Astrocyte (in vitro differentiated cells and primary cell): ENCODE results near the gene PRTG.

Experiments used
- EZH2 ChIP-seq: IDR thresholded peaks from 2 replicates; pipeline ENCODE4 v1.6.1; 2012; ENCODE audit warnings: mild to moderate bottlenecking, low read length, inconsistent platforms; ENCODE audit not compliant: insufficient read depth
- TF ChIP-seq, protein P1 (sequence below): IDR thresholded peaks from 2 replicates; pipeline ENCODE4 v1.5.1; 2011; ENCODE audit warnings: low read depth, mild to moderate bottlenecking, inconsistent platforms, low read length, moderate library complexity; ENCODE audit not compliant: insufficient read depth

DNA sequence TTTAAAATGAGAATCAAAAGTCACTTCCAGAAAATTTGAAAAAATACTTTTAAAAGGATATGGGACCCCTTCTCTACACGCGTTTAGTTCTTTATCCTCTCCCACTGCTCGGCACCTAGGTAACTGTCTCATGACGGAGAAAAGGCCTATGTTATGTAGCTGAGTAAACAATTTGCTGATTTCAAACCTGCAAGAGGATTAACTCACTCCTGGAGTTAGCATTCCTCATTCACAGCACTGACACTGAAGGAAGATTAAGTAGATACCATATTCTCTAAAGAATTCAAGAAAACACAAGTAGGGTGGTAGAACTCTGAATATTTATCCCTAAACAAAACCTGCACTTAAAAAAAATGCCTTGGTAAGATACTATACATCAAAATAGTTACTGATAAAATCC lies 124.6 kb downstream of the PRTG start:
- TF ChIP-seq, protein P1, sequence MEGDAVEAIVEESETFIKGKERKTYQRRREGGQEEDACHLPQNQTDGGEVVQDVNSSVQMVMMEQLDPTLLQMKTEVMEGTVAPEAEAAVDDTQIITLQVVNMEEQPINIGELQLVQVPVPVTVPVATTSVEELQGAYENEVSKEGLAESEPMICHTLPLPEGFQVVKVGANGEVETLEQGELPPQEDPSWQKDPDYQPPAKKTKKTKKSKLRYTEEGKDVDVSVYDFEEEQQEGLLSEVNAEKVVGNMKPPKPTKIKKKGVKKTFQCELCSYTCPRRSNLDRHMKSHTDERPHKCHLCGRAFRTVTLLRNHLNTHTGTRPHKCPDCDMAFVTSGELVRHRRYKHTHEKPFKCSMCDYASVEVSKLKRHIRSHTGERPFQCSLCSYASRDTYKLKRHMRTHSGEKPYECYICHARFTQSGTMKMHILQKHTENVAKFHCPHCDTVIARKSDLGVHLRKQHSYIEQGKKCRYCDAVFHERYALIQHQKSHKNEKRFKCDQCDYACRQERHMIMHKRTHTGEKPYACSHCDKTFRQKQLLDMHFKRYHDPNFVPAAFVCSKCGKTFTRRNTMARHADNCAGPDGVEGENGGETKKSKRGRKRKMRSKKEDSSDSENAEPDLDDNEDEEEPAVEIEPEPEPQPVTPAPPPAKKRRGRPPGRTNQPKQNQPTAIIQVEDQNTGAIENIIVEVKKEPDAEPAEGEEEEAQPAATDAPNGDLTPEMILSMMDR = no peak
- no peak for TF ChIP-seq EZH2
